Fibroblast of mammary gland (primary cell): ENCODE data around the gene GRB10.
"Not testable (repeated sequence)": the region's sequence is repeated elsewhere in the genome, so short reads cannot be mapped to it uniquely, and the experiment has no call there.

Experiments
- DNase-seq: peaks from one replicate; pipeline ENCODE4 v3.0.0-alpha.2; 2010; ENCODE audit warnings: low read depth
- H3K4me3 ChIP-seq: 2 replicates; pipeline ENCODE4 v1.5.1; 2011; ENCODE audit warnings: low read depth, mild to moderate bottlenecking, low read length, moderate library complexity; ENCODE audit not compliant: control insufficient read depth
- TF ChIP-seq, protein P1 (sequence below): conservative IDR thresholded peaks from 2 replicates; pipeline ENCODE4 v1.5.1; 2011; ENCODE audit warnings: low read depth, low read length, inconsistent platforms; ENCODE audit not compliant: control insufficient read depth, insufficient read depth

Gene GRB10

GRCh38 chr7:50552139-50552538 is 230.6 kb downstream of the GRB10 start:
- DNase-seq: no peak
- H3K4me3 ChIP-seq: no peak overlapping the region
- TF ChIP-seq, protein P1, sequence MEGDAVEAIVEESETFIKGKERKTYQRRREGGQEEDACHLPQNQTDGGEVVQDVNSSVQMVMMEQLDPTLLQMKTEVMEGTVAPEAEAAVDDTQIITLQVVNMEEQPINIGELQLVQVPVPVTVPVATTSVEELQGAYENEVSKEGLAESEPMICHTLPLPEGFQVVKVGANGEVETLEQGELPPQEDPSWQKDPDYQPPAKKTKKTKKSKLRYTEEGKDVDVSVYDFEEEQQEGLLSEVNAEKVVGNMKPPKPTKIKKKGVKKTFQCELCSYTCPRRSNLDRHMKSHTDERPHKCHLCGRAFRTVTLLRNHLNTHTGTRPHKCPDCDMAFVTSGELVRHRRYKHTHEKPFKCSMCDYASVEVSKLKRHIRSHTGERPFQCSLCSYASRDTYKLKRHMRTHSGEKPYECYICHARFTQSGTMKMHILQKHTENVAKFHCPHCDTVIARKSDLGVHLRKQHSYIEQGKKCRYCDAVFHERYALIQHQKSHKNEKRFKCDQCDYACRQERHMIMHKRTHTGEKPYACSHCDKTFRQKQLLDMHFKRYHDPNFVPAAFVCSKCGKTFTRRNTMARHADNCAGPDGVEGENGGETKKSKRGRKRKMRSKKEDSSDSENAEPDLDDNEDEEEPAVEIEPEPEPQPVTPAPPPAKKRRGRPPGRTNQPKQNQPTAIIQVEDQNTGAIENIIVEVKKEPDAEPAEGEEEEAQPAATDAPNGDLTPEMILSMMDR: no peak

GRCh38 chr7:50545613-50546012 is 237.1 kb downstream of the GRB10 start:
- not testable (repeated sequence) for H3K4me3 ChIP-seq, DNase-seq

GRCh38 chr7:50544992-50545391 is 237.7 kb downstream of the GRB10 start:
- TF ChIP-seq, protein P1: no peak
- DNase-seq: no peak
- H3K4me3 ChIP-seq: no peak overlapping the region

DNA sequence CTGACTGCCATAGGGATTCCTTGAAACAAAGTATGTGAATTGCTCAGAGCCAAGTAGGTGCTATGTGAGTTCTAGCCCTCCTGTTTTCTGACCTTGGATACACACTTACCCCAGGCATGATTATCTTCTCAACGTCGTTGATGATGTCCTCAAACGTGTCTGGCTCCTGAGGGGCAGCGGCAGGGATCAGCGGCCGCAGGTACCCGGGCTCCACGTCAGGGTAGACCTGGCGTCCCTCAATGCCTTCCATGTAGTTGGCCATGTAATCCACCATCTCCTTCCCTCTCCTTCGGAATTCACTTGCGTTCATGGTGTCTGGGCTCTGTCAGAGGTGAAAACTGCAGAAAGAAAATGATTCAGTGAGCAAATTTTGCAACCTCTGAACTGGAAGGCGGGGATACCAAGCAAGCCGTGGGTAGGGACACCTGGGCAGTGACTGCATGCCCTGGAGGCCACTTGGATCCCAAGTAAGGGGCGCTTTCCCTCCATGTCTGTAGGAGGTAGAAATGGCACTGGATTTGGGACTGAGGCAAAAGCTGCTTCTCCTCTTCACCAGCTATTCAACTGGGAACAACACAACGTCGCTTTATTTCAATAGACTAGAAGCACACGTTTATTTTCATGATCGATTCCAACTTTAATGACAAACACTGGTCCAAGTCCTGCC is 238.8 kb downstream of the GRB10 start:
- H3K4me3 ChIP-seq: no peak overlapping the region
- TF ChIP-seq, protein P1: no peak
- DNase-seq: no peak

GRCh38 chr7:50542132-50542531 is 240.6 kb downstream of the GRB10 start:
- no peak for DNase-seq
- H3K4me3 ChIP-seq: no peak overlapping the region
- TF ChIP-seq, protein P1: no peak

GRCh38 chr7:50540785-50541579 is 241.7 kb downstream of the GRB10 start:
- no peak overlapping the region for H3K4me3 ChIP-seq
- TF ChIP-seq, protein P1: no peak
- DNase-seq: no peak
